HepG2 (cell line): ENCODE results near the gene IZUMO4. TPM values are rescaled to one million over a fixed set of nuclear protein-coding genes. Genes with fewer than 3 reads are reported as not detected.
A peak's percentile ranks its signal among the peaks of the same experiment; 100 is the strongest.

Experiments
- AGO1 ChIP-seq: fragments of 200-400 bp; formaldehyde crosslinking; IDR thresholded peaks from 2 replicates; pipeline ENCODE4 v1.6.1; 2017; ENCODE audit warnings: mild to moderate bottlenecking, low read depth, low read length, moderate library complexity; ENCODE audit not compliant: poor library complexity, severe bottlenecking
- CHD2 ChIP-seq: IDR thresholded peaks from 2 replicates; pipeline ENCODE4 v1.6.1; 2011; ENCODE audit warnings: low read depth, low read length, improper control_type of control experiment
- DNMT1 ChIP-seq: sonication (generic); formaldehyde crosslinking; IDR thresholded peaks from 2 replicates; pipeline ENCODE4 v1.5.1; 2020; ENCODE audit warnings: mild to moderate bottlenecking, missing genetic modification reagents
- EHMT2 ChIP-seq: fragments of 200-600 bp; sonication (generic); IDR thresholded peaks from 2 replicates; pipeline ENCODE4 v1.7.0; 2017; ENCODE audit warnings: antibody characterized with exemption, low read depth, low read length, borderline replicate concordance
- HMGA1 ChIP-seq: sonication (generic); formaldehyde crosslinking; conservative IDR thresholded peaks from 2 replicates; pipeline ENCODE4 v1.4.0; 2020; ENCODE audit warnings: missing genetic modification reagents
- PRPF4 ChIP-seq: fragments of 200-400 bp; formaldehyde crosslinking; IDR thresholded peaks from 2 replicates; pipeline ENCODE4 v1.6.1; 2016; ENCODE audit warnings: low read length, low read depth; ENCODE audit not compliant: poor library complexity, severe bottlenecking
- RBFOX2 ChIP-seq: fragments of 200-400 bp; formaldehyde crosslinking; IDR thresholded peaks from 2 replicates; pipeline ENCODE4 v1.6.1; 2017; ENCODE audit warnings: low read depth, mild to moderate bottlenecking, low read length
- TAF15 ChIP-seq: fragments of 200-400 bp; formaldehyde crosslinking; IDR thresholded peaks from one replicate; pipeline ENCODE4 v1.6.1; 2018; ENCODE audit warnings: mild to moderate bottlenecking, low read depth, low read length; ENCODE audit not compliant: poor library complexity, severe bottlenecking
- THAP9 ChIP-seq: sonication (generic); formaldehyde crosslinking; IDR thresholded peaks from 2 replicates; pipeline ENCODE4; 2020; ENCODE audit warnings: missing genetic modification reagents, mild to moderate bottlenecking, borderline replicate concordance
- THYN1 ChIP-seq: sonication (generic); formaldehyde crosslinking; IDR thresholded peaks from 2 replicates; pipeline ENCODE4 v1.8.1; 2023; ENCODE audit warnings: low read depth, mild to moderate bottlenecking, moderate library complexity, missing genetic modification reagents, borderline replicate concordance
- ZNF101 ChIP-seq: sonication (generic); formaldehyde crosslinking; IDR thresholded peaks from 2 replicates; pipeline ENCODE4 v1.4.0; 2020; ENCODE audit warnings: mild to moderate bottlenecking, low read depth, missing genetic modification reagents, borderline replicate concordance
- ZNF207 ChIP-seq: fragments of 450-650 bp; IDR thresholded peaks from 2 replicates; pipeline ENCODE4 v1.6.1; 2016; ENCODE audit warnings: antibody characterized with exemption, borderline replicate concordance
- ZNF260 ChIP-seq: sonication (generic); formaldehyde crosslinking; IDR thresholded peaks from 2 replicates; pipeline ENCODE4 v1.4.0; 2020; ENCODE audit warnings: missing genetic modification reagents, low read depth, mild to moderate bottlenecking, borderline replicate concordance
- ZNF274 ChIP-seq: sonication (generic); formaldehyde crosslinking; IDR thresholded peaks from 2 replicates; pipeline ENCODE4 v1.5.1; 2020; ENCODE audit warnings: mild to moderate bottlenecking, missing genetic modification reagents
- ZNF34 ChIP-seq: sonication (generic); formaldehyde crosslinking; IDR thresholded peaks from 2 replicates; pipeline ENCODE4 v1.4.0; 2020; ENCODE audit warnings: mild to moderate bottlenecking, missing genetic modification reagents, borderline replicate concordance
- ZNF576 ChIP-seq: sonication (generic); formaldehyde crosslinking; IDR thresholded peaks from 2 replicates; pipeline ENCODE4 v1.4.0; 2020; ENCODE audit warnings: mild to moderate bottlenecking, missing genetic modification reagents
- ZNF781 ChIP-seq: sonication (generic); formaldehyde crosslinking; IDR thresholded peaks from 2 replicates; pipeline ENCODE4 v1.5.1; 2020; ENCODE audit warnings: borderline replicate concordance, mild to moderate bottlenecking, missing genetic modification reagents; ENCODE audit errors: not compliant biosample characterization
- ZSCAN20 ChIP-seq: sonication (generic); formaldehyde crosslinking; IDR thresholded peaks from 2 replicates; pipeline ENCODE4 v1.4.0; 2020; ENCODE audit warnings: missing genetic modification reagents, mild to moderate bottlenecking, borderline replicate concordance
- polyA plus RNA-seq, 8 experiments: library from polyadenylated mRNA; depleted of rRNA in 3 of 8; stranded (reverse) in 7 of 8; unstranded in 1 of 8; fragments of >200 nt; fragmentation: Illumina TruSeq in 4 of 8; extraction: Trizol in 4 of 8; gene quantifications; 2 replicates each; pipeline versions ENCODE4 v1.2.1 to v1.2.3, GENCODE V29; 2011 to 2016; ENCODE audit warnings: low read depth in 4 of 8, missing spikeins in 1 of 8, mixed read lengths in 1 of 8; ENCODE audit not compliant: insufficient read depth in 1 of 8
- total RNA-seq, 5 experiments: library from RNA; depleted of rRNA; stranded (reverse); fragments of >200 nt; fragmentation: Illumina TruSeq; extraction: Trizol; gene quantifications; 2 replicates each; pipeline ENCODE4 v1.2.3, GENCODE V29; 2016; ENCODE audit warnings: low read depth in 1 of 5
- TF ChIP-seq, protein P1 (sequence below): sonication (generic); formaldehyde crosslinking; conservative IDR thresholded peaks from 2 replicates; pipeline ENCODE4 v1.4.0; 2020; ENCODE audit warnings: mild to moderate bottlenecking, missing genetic modification reagents, moderate library complexity
- TF ChIP-seq, protein P2 (sequence below): sonication (generic); formaldehyde crosslinking; IDR thresholded peaks from 2 replicates; pipeline ENCODE4 v1.8.0; 2022; ENCODE audit warnings: missing genetic modification reagents, mild to moderate bottlenecking, inconsistent platforms, borderline replicate concordance
- TF ChIP-seq, protein P3 (sequence below): sonication (generic); formaldehyde crosslinking; IDR thresholded peaks from 2 replicates; pipeline ENCODE4 v1.4.0; 2020; ENCODE audit warnings: mild to moderate bottlenecking, missing genetic modification reagents

IZUMO4 gene
- total and polyA plus RNA-seq, 2 of the 13 experiments (the other 11 are each of a cell fraction or from before 2014, with no cell fraction given): 0.77 to 3.9 TPM

DNA sequence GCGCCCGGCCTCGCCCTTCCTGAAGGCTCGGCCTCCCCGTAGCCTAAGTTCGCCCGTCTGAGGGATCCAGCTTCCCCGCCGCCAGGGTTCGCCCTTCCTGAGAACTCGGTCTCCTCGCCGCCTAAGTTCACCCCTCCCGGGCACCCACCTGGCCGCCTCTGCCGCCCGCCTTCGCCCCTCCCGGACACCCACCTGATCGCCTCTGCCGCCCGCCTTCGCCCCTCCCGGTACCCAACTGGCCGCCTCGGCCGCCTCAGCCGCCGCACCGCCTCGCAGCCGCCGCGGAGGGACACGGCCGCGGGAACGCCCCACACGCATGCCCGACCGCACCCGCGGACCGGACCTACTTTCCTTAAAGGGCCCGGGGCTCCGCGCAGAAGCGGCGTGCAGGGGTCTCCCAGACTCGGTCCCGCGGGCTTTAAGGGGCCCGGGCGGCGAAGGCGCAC lies 658 bp upstream of the IZUMO4 start, which contains the start of gene MOB3A (continued):
- TF ChIP-seq CHD2: peak; percentile 89
- no peak for TF ChIP-seq ZNF576 (CRISPR knock-in tag)
- TF ChIP-seq RBFOX2: peak; percentile 84
- TF ChIP-seq ZNF781 (CRISPR knock-in tag): no peak
- no peak for TF ChIP-seq THAP9 (CRISPR knock-in tag)
- TF ChIP-seq ZNF34 (CRISPR knock-in tag): no peak
- TF ChIP-seq EHMT2: no peak
- TF ChIP-seq THYN1 (CRISPR knock-in tag): 0 out of 2 replicates have a peak, but pooled peaks have one; percentile 91
- TF ChIP-seq ZNF260 (CRISPR knock-in tag): no peak
- no peak for TF ChIP-seq ZNF207
- peak; percentile 96 for TF ChIP-seq DNMT1 (CRISPR knock-in tag)
- no peak for TF ChIP-seq HMGA1 (CRISPR knock-in tag)
- no peak for TF ChIP-seq AGO1
- no peak for TF ChIP-seq ZNF101
- no peak for TF ChIP-seq PRPF4
- TF ChIP-seq, protein P1, sequence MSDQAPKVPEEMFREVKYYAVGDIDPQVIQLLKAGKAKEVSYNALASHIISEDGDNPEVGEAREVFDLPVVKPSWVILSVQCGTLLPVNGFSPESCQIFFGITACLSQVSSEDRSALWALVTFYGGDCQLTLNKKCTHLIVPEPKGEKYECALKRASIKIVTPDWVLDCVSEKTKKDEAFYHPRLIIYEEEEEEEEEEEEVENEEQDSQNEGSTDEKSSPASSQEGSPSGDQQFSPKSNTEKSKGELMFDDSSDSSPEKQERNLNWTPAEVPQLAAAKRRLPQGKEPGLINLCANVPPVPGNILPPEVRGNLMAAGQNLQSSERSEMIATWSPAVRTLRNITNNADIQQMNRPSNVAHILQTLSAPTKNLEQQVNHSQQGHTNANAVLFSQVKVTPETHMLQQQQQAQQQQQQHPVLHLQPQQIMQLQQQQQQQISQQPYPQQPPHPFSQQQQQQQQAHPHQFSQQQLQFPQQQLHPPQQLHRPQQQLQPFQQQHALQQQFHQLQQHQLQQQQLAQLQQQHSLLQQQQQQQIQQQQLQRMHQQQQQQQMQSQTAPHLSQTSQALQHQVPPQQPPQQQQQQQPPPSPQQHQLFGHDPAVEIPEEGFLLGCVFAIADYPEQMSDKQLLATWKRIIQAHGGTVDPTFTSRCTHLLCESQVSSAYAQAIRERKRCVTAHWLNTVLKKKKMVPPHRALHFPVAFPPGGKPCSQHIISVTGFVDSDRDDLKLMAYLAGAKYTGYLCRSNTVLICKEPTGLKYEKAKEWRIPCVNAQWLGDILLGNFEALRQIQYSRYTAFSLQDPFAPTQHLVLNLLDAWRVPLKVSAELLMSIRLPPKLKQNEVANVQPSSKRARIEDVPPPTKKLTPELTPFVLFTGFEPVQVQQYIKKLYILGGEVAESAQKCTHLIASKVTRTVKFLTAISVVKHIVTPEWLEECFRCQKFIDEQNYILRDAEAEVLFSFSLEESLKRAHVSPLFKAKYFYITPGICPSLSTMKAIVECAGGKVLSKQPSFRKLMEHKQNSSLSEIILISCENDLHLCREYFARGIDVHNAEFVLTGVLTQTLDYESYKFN (CRISPR knock-in tag): peak; percentile 71
- TF ChIP-seq TAF15: peak; percentile 73
- TF ChIP-seq, protein P2, sequence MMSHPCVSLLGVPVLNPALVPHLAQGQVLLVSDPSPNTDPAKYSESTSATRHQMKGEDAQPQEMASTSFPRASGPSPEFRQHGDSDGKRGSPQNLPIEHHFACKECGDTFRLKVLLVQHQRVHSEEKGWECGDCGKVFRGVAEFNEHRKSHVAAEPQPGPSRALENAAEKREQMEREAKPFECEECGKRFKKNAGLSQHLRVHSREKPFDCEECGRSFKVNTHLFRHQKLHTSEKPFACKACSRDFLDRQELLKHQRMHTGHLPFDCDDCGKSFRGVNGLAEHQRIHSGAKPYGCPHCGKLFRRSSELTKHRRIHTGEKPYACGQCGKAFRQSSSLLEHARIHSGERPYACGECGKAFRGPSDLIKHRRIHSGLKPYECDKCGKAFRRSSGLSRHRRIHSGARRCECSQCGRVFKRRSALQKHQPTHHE (CRISPR knock-in tag): no peak
- TF ChIP-seq ZSCAN20 (CRISPR knock-in tag): 0 out of 2 replicates have a peak, but pooled peaks have one; percentile 68
- TF ChIP-seq, protein P3, sequence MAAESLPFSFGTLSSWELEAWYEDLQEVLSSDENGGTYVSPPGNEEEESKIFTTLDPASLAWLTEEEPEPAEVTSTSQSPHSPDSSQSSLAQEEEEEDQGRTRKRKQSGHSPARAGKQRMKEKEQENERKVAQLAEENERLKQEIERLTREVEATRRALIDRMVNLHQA (CRISPR knock-in tag): no peak
- no peak for TF ChIP-seq ZNF274 (CRISPR knock-in tag)
